ENCODE results near the gene CDC5L.

DNA sequence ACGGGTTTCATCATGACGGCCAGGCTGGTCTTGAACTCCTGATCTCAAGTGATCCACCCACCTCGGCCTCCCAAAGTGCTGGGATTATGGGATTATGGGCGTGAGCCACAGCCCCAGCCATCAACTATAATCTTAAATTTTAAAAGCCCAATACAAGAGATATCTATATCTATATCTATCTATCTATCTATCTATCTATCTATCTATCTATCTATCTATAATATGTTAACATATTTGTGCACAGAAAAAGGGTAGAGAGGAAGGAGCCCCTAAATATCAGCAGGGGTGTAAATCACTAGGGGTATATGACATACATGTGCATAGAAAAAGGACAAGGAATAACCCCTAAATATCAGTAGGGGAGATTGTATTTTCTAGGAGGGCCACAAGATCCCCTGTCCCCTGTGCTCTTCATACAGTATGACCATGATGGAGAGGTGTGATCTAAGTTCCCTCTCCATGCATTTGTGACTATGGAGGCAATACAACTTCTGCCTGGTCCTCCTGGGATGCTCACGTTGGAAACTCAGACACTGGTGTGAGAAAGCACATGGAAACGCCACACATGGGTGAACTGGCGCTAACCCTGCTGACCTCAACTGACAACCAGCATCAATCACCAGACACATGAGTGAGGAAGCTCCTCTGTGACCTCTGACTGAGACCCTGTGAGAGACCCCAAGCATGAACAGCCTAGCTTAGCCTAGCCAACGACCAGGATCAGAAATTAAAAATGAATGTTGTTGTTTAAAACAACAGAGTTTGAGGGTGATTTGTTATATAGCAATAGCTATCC lies 46.2 kb upstream of the CDC5L start:
- no peak for TF ChIP-seq ZNF274 (IDR thresholded peaks at IDR 0.05; ENCODE audit: low read depth, low read length)
- TF ChIP-seq SUZ12 (IDR thresholded peaks at IDR 0.05; ENCODE audit: extremely low read depth, insufficient read depth, insufficient read length), result no peak
- TF ChIP-seq YY1 (IDR thresholded peaks at IDR 0.05; ENCODE audit: insufficient read depth, insufficient read length), result no peak
